Sigmoid colon (tissue), 4 donors: ENCODE results near the gene SDC4.

ENCODE experiments used
- CTCF ChIP-seq, 4 experiments: fragments of 450-650 bp in 3 of 4; fragments of 200-600 bp in 1 of 4; IDR thresholded peaks; one replicate each; pipeline ENCODE4 v1.5.1; 2016 to 2019; ENCODE audit warnings: antibody characterized with exemption in 4 of 4, mild to moderate bottlenecking in 3 of 4, moderate library complexity in 2 of 4
- POLR2A ChIP-seq, 2 donors: fragments of 450-650 bp; IDR thresholded peaks; one replicate each; pipeline ENCODE4 v1.6.1; 2016; ENCODE audit warnings: antibody characterized with exemption in 2 of 2, mild to moderate bottlenecking in 2 of 2, moderate library complexity in 2 of 2
- POLR2AphosphoS5 ChIP-seq, 4 donors: sonication (generic); formaldehyde crosslinking; IDR thresholded peaks; one replicate each; pipeline ENCODE4 v1.6.1; 2017; ENCODE audit warnings: antibody characterized with exemption in 4 of 4

DNA sequence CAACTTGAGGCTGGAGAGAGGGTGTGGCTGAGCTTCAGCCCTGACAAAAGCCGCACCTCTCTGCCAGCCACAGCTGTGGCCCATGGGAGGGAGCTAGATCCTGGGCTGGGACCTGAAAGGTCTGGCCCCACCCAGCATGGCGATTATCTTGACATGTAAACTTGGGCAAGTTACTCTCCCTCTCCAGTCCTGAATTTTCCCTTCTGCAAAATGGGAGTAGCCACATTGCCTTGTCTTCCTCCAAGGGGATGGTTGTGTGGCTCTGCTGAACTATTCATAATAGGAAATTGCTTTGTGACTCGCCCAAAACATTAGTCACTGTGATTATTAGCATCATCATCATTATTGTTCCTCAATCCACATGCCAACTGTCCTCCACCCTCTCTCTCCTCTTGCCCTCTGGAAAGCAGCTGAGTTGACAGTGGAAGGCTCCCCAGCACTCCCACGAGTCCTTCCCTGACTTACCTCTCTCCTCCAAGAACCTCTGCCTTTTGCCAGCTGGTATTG is 64.6 kb downstream of the SDC4 start:
- TF ChIP-seq CTCF (IDR thresholded peaks at IDR 0.05) = no peak
- no peak for TF ChIP-seq POLR2AphosphoS5 (IDR thresholded peaks at IDR 0.05)
- TF ChIP-seq POLR2A (IDR thresholded peaks at IDR 0.05) = no peak
